ENCODE measurements around the gene TRIM64C. TPM values are rescaled to one million over a fixed set of nuclear protein-coding genes. Genes with fewer than 3 reads are reported as not detected.

The TRIM64C gene
- not detected in 2 replicates for total RNA-seq

GRCh38 chr11:49059012-49059411 lies at the start of gene TRIM64C:
TRIM64C (minus strand) TSS chr11:49059112; CDS start chr11:49059112, 0 bp downstream.

GRCh38 chr11:49028523-49028922 lies 30.4 kb downstream of the TRIM64C start, which contains the start of gene TRIM49B:
TRIM49B (plus strand) TSS chr11:49028823; CDS start chr11:49031600, 2,777 bp downstream.

Other genes with a start within 250 kb of the TRIM64C start
- not detected in 2 replicates for gene TRIM51G, start 75.2 kb downstream of the TRIM64C start, total RNA-seq
- not detected in 2 replicates for gene TRIM49B, start 30.3 kb downstream of the TRIM64C start, total RNA-seq
- not detected in 2 replicates for gene FOLH1, start 149.5 kb upstream of the TRIM64C start, total RNA-seq